ENCODE measurements around the gene GPR149.

The GPR149 gene

DNA sequence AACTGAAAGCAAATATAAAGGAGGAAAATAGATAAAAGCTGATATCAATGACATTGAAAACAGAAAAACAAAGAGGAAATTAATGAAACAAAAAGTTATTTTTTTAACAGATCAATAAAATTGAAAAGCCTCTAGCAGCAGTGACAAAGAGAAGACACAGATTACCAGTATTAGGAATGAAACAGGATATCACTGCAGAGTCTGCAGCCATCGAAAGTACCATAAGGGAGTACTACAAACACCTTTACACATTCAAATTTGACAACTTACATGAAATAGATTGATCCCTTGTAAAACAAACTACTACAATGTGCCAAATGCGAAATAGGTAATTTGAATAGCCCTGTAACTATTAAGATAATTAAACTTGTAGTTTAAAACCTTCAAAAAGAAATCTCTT lies 80.8 kb downstream of the GPR149 start:
- DNase-seq: no peak

DNA sequence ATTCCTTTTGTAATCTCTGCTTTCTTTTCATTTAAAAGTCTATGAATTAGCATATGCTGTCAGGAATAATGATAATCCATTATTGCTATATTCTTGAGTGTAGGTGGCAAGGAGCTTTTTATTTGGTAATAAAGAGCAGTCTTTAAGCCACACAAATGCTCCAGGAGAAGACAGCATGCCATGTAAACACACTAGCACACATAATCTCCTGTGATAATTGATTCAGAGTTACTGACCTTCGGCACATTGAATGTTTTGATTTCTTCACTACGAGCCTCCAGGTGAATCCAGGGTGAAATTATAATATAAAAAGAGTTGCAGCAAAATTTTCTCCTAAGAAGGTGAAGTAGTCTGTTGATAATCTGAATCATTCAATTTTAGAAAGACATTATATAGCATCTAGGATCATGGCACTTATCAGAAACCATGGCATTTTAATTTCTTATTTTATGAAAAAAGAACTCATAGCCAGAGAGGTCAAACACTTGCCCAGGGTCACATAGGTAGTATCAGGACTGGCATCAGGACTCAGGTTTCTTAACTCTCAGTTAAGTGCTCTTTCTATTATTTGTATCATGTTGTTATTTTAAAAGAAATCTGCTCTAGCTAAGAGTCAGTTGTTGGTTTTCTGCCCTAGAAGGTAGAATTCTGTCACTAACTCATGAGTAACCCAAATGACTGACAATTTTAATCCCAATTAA lies 84.4 kb downstream of the GPR149 start:
- DNase-seq: no peak

DNA sequence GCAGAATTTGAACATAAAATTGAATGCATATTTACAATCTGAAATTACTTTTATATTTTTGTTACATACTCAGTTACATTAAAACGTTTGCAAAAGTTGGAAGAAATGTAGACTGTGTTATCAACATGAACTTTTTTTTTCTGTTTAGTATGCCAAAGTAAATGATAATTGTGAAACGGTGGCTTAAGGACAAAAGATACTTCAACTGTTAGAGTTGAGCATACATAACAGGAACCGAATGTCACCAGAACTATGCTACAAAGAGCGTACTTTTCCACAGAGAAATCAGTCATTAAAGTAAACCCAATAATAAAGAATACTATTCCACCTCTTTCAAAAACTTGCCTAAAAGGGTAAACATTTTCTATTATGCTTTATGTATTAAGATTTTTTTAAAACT lies 91.4 kb downstream of the GPR149 start:
- DNase-seq: no peak

DNA sequence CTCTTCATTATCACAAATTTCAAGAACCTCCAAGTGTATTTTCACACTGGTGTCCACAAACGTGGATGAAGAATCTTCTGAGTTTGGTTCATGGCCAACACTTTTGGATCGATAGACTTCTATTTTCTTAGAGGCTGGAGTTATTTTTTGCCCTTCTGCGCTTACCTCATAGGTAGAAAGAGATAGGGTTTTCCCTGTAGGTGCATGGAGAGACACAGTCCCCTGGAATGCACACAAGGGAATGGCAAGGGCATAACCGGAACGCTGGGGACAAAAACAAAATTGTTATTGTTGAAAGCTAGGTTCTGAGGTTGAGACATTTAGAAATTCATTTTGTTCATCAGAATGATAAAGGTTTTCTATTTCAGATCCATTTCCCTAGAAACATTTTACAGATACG lies 92.0 kb downstream of the GPR149 start:
- no peak for DNase-seq

DNA sequence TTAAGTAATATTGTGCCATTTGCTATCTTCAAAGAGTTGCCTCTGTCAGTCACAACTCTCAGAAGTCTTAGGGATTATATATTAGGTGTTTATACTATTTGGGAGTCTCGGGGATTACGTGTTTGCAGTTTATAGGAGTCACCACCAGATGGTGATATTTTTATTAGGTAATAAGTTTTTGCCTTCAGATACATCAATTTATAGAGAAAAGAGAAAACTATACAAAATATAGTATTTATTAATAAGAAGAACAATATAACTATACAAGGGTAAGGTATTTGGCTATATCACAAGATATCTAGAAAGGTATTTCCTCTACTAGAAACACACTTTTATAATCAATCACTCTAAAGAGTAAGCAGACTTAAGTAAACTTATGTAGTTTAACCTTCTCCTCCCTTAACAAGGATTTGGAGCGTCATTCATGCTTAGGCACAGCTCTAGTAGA lies 95.0 kb downstream of the GPR149 start:
- DNase-seq: no peak

DNA sequence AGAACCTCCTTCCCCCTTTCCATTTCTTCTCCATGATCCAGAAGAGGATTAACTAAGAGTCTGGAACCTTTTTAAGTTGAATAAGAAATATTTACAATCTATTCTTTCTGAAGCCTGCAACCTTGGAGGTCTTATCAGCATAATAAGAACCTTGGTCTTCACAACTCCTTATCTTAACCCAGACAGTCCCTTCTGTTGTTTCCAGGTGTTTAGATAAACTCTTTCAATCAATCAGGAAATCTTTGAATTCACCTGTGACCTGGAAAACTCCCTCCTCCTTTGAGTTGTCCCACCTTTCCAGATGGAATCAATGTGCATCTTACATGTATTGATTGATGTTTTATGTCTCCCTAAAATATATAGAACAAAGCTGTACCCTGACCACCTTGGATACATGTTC lies 102.1 kb downstream of the GPR149 start:
- no peak for DNase-seq

DNA sequence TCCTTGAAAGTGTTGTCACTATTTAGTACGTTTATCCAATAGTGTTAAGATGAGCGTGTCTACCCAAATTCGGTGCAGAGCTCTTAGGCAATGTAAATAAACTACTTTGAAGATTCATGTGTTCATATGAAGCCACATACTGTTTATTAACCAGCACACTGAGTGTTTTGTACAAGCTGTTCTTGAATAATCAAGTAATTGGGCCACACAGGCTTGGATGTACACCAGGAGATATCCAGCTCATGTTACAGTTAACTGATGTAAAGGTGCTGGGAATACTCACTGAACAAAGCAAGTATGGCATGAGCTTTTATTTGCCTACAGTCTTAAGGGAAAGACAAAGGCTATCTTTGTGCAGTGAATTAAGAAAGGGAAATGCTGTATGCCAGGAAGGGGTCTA lies 105.1 kb downstream of the GPR149 start:
- DNase-seq: peak in 1 of 58 donors; percentile 22

DNA sequence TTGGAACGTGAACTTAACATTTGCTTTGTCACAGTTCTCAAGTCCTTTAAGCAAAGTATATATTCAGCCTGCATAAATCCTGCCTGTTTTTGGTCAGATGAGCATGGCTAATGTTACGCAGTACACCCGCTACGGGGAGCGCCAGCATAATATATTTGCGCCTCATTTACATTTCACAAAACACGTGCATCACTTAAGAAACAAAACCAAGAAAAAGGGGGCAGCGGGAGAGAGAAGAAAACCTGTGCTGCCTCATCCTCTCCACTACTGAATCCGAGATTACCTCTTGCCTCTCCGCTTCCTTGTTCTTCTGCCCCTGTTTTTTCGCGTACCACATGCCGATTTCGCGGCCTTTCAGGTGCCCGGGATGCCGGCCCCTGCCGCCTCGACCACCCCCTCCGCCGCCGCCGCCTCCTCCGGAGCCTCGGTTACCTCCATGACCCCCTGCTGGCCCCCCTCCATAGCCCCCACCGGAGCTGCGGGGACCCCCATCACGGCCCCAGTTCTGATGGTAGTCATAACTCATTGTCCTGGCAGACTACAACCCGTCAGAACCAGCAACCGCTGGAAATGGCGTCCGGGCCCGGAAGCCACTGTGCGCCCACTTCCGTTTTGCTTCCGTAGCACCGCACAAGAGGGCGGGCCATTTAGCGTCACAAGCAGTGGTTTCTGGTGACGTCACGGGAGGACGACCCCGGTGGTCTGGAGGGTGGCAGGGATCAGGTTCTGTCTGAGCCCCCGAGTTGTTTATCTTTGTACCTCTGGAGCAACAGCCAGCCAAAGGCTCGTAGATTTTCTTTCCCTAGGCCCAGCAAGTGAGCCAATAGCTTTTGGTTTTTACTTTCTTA lies 105.9 kb downstream of the GPR149 start, which contains the start of gene DHX36:
Gene DHX36, minus strand, starts transcription at position 597 of the 848 bp plus-strand sequence. Its CDS starts 71 bp downstream, at position 526.
- peak; percentile 11 to 93 (median 82) for DNase-seq

DNA sequence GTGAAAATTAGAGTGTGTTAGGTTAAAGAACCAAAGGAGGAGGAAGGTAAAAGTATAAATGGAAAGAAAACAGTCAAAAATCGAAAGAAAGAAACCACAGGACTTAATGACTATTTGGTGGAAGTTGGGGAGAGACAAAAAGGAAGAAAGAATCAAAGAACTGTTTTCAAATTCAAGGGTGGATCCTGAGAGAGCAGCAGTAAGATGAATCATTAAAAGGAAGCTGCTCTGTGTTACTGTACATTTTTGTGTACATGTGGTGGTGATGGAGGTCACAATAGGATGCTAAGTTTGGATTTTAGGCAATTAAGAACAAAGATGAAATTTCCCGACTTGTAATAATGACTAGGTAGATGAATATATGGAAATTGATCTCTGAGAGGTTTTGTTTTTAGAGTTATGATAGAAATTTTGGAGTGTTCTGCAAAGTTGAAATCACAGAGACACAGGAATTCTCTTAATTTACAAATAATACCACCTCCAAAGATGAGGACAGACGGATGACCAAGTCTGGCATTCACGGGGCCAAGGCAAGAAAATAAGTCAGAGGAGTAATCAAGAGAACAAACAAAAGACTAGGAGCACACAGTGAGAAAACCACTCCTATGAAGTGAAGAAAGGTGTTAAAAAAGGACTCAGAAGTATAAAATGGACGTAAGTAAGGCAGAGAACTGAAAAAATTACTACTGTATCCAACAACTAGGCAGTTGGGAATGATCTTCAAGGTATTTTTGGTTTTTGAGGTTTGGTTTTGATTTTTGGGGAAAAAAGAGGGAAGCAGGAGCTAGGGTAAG lies 112.8 kb downstream of the GPR149 start:
- no peak for DNase-seq

DNA sequence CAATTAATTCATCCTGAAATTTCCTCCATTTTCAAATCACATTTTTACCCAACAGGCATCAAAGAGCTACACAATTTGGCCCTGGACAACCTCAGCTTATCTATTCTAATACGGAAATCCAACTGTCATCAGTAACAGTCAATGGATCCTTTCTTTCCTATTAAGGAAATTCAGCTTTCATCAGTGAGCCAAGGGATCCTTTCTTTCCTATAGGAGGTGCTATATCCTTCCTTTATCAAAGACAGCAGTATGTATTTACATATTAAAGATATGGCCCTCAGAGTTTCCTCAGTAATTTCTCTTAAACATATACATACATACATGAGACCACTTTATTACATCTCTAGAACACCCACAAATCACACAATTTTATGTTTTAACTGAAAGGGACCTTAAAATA lies 115.8 kb downstream of the GPR149 start:
- no peak for DNase-seq

DNA sequence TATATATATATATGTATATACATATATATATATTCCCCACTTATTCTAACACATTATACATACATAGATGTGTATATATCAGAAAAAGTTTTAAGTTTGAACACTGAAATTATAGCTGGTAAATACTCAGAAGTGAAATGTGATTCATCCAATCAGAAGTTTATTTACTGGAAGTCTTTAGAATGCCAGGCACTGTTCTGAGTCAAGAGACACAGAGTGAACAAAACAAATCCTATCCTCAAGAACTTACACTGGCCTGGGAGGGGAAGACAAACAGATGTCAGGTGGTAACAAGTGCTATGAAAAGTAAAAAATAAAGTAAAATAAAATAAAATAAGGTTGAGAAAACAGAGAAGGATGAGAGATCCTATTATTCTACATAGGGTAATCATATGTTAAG lies 119.2 kb downstream of the GPR149 start:
- no peak for DNase-seq

DNA sequence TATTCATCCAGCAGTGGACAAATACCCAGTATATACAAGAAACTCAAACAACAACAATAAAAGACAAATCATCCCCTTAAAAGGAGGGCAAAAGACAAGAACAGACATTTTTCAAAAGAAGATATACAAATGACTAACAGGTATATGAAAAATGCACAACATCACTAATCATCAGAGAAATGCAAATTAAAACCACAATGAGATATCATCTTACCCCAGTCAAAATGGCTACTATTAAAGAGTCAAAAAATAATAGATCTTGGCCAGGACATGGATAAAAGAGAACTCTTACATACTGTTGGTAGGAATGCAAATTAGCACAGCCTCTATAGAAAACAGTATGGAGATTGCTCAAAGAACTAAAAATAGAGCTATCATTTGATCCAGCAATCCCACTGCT lies 122.6 kb downstream of the GPR149 start:
- DNase-seq: no peak

DNA sequence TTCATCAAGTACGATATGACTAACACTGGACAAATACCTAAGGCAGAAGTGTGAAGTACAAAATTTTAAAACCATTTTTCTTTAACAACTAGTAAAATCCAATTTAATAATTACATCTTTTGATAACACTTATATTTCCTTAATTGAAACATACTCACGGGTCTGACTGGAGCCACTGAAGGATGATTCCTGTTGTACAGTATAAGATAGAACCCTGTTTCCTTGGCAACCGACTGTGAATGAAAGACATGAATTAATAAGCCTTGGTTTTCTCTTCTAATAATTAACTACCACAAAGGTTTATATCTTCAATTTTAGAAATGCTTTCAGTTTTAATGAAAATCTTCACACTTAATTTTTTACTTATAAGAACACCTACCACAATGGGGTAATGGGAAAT lies 125.1 kb downstream of the GPR149 start:
- no peak for DNase-seq

DNA sequence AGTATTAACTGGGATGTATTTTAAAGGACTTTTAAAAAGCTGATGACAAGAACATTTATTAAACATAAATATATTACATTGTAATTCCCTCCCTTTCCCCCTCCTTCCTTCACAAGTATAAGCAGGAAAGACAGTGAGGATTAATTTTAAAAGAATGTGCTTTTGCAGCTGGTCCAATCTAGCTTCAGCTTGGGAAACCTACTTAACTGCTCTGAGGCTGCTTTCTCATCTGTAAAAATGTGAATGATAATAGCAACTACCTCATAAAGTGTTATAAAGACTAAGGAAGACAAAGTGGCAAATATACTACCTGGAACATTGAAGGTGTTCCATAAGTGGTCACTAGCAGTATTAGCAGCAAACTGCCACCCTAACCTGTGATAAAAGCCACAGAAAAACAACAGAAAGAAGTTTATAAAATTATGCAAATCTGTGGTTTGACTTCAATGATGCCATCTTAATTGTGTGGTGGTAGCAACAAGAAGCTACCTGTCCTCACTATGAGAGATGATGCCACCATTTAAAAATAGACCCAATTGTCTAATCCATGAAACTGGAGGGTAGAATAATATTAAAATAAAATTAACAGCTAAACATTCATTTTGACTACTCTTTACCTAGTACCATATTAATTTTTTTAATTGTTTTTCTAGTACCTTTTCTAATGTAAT lies 125.7 kb downstream of the GPR149 start:
- no peak for DNase-seq

DNA sequence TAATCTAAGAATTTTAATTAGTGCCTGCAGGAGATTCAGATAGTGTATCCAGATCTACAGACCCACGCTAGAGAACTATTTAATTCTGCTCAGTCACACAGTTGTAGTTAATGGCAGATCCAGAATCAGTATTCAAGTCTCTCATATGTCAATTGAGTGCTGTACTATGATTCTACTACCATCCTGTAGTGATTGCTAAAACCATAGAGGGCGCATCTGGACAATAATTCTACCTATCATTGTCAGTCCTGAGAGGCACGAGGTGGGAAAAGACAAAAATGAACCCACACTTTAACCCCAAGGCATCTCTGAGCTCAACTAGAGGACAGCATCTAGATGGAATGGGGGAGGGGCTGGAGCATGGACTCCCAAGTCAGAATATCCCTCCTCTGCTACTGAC lies 128.4 kb downstream of the GPR149 start:
- no peak for DNase-seq

DNA sequence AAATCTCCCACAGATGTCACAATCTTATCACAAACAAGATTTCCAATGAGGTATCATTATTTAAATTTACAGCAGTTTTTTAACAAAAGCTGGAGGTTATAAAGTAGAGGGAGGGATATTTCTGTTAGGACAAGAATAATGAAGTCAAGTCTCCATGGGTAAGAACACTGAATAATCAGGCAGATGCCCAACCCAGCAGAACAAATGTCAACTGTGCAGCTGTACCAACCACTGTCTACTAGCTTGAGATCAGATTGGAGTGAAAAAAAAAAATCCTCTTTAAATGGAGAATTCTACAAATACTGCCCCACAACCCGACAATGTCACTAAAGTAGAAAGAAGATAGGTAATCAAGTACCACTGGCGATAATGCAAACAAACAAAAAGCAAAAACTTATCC lies 136.0 kb downstream of the GPR149 start:
- peak in 2 of 58 donors; percentile 1 to 3 for DNase-seq

DNA sequence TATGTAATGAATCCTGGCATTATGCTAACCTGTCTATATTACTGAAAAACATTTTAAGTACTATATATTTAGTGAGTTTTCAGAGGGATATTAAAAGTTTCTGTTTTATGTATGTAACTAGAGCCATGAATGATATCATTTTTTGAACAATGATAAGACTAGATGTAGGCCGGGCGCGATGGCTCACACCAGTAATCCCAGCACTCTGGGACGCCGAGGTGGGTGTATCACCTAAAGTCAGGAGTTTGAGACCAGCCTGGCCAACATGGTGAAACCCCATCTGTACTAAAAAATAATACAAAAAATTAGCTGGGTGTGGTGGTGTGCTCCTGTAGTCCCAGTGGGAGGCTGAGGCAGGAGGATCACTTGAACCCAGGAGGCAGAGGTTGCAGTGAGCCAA lies 139.8 kb downstream of the GPR149 start:
- no peak for DNase-seq

All from anterior cingulate cortex (tissue), 58 donors.